KOPT-K1 (cell line): ENCODE measurements around the gene GRAMD4.

ENCODE experiments used
- H3K27ac ChIP-seq: fragments of 200-600 bp; sonication (generic); 2 replicates; pipeline ENCODE4 v1.5.1; 2016; ENCODE audit warnings: antibody characterized with exemption, mild to moderate bottlenecking, low read depth, low read length; ENCODE audit not compliant: poor library complexity, severe bottlenecking
- H3K36me3 ChIP-seq: fragments of 200-600 bp; sonication (generic); 2 replicates; pipeline ENCODE4 v1.5.1; 2017; ENCODE audit warnings: antibody characterized with exemption, mild to moderate bottlenecking, low read length, moderate library complexity; ENCODE audit not compliant: insufficient read depth
- H3K9me3 ChIP-seq: fragments of 200-600 bp; sonication (generic); 2 replicates; pipeline ENCODE4 v1.5.1; 2017; ENCODE audit warnings: antibody characterized with exemption, low read length, mild to moderate bottlenecking; ENCODE audit not compliant: insufficient read depth, poor library complexity, severe bottlenecking

Gene GRAMD4

GRCh38 chr22:46678785-46679700 is 58.9 kb downstream of the GRAMD4 start:
- peaks cover 66% of the 10 kb centered on the region for H3K36me3 ChIP-seq
- no peaks in the 10 kb centered on the region for H3K9me3 ChIP-seq
- no peak overlapping the region for H3K27ac ChIP-seq

DNA sequence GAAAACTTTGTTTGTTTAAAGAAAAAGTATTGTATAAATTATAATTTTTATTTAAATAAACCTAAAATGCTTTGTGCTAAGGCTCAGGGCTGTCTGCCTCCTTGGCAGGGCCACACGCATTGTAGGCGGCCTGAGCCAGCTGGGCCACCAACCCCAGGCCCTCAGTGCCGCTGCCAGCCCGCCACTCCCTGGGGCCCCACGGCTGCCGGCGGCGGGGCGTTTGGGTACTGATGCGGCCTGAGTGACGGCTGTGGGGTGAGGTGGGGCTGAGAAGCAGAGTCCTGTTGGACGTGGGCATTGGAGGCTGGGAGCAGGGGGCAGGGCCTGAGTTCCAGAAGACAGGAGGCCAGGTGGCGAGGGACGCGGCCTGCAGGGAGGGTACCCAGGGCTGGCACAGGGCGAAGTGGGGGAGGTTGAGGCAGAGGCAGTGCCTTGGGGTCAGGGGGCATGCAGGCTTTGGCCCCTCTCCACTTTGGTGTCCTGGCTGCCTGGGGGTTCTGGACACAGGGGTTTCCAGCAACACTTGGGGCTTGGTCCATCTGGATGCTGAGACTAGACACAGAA is 59.6 kb downstream of the GRAMD4 start:
- Histone ChIP-seq H3K9me3 (no peaks in the 10 kb centered on the region), H3K27ac (no peak overlapping the region), H3K36me3 (peaks cover 73% of the 10 kb centered on the region)

- H3K36me3 ChIP-seq: peaks cover 73% of the 10 kb centered on the region
- no peaks in the 10 kb centered on the region for H3K9me3 ChIP-seq
- H3K27ac ChIP-seq: no peak overlapping the region
Measured at GRCh38 chr22:46681010-46681409, 60.8 kb downstream of the GRAMD4 start.

DNA sequence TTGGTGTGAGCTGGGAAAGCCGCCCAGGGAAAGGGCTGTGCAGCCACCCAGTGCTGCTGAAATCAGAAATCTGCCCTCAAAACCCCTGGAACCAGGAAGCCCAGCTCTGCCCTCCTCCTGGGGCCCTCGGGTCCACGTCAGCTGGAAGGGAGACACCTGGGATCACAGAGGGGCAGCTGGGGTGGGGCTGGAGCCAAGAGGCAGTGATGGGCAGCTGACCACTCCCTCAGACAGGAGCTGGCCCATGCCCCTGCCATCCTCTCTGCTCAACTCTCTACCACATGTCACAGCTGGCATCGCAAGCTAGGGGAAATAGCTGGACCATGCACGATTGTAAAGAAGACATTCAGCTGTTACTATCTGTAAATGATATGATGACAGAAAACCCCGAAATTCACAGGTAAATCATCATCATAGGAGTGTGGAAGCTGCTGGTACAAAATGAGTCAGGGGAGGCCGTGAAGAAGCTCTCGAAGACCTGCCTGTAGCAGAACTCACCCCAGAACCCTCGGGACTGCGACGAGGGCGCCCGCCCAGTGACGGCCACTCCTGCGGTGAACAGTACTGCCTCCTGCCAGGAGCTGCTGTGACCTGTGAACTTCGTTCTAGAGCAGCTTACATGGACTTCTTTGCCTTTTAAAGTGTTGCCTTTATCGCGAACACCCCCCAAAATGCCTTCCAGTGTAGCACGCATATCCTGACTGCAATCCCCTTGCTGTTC is 62.0 kb downstream of the GRAMD4 start:
- Histone ChIP-seq H3K9me3 (no peaks in the 10 kb centered on the region), H3K27ac (no peak overlapping the region), H3K36me3 (peaks cover 73% of the 10 kb centered on the region)

- Histone ChIP-seq H3K36me3 (peaks cover 75% of the 10 kb centered on the region), H3K9me3 (no peaks in the 10 kb centered on the region), H3K27ac (no peak overlapping the region)
Measured at GRCh38 chr22:46684706-46685105, 64.5 kb downstream of the GRAMD4 start.

DNA sequence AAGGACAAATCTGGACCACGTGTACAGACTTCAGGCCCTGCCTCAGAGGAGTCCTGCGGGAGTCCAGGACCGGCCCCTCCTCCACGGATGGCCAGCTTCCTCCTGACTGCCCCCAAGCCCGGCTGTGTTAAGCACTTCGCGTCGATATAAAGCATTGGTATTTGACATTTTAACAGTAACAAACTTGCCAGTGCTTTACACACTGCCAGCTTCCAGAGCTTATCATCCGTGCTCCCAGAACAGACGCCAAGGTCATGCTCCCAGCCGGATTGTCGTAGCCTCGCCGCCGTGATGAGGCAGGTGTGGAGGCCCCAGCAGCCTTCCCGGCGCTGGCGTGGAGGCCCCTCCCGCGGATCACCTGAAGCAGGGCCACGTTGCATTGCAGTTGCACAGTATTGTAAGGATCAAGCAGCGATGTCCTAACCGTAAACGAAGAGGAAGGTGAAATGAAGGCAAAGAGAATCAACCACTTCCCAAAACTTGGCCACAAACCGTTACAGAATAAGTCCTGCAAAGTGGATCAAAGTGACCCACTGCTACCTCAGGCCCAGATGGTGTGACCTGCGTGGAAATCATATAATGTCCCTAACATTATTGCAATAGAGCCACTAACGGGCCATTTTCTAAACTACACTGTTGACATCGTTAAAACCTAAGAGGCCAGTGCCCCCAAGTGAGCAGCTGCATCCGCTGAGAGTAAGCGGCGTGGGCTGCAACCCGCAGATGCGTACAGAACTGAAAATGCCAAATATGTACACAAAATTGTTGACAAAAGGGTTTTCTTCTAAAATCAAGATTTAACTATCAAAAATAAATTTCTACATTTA is 66.2 kb downstream of the GRAMD4 start:
- Histone ChIP-seq H3K36me3 (peaks cover 85% of the 10 kb centered on the region), H3K9me3 (no peaks in the 10 kb centered on the region), H3K27ac (no peak overlapping the region)

GRCh38 chr22:46687048-46687444 is 66.9 kb downstream of the GRAMD4 start:
- Histone ChIP-seq H3K36me3 (peaks cover 85% of the 10 kb centered on the region), H3K27ac (no peak overlapping the region), H3K9me3 (no peaks in the 10 kb centered on the region)

GRCh38 chr22:46687460-46687859 is 67.3 kb downstream of the GRAMD4 start:
- Histone ChIP-seq H3K36me3 (peaks cover 85% of the 10 kb centered on the region), H3K9me3 (no peaks in the 10 kb centered on the region), H3K27ac (no peak overlapping the region)

GRCh38 chr22:46688949-46689348 is 68.8 kb downstream of the GRAMD4 start:
- Histone ChIP-seq H3K9me3 (no peaks in the 10 kb centered on the region), H3K36me3 (peaks cover 98% of the 10 kb centered on the region), H3K27ac (no peak overlapping the region)

DNA sequence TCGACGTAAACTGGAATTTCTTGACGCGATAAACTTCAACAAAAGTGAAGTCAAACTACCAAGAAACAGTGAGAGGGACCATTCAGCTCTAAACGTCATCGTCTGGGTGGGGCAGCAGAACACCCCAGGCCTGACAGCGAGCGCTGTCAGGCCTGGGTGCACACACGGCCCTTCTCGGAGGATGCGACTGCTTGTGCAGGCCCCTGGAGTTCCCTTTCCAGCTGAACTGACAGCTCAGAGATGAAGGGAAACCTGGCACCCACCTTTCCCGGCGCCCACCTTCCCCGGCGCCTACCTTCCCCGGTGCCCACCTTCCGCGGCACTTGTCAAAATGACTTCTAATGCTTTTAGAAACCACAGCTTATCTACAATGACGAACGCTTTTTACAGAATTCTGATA is 70.0 kb downstream of the GRAMD4 start:
- Histone ChIP-seq H3K27ac (no peak overlapping the region), H3K36me3 (peaks cover 98% of the 10 kb centered on the region), H3K9me3 (no peaks in the 10 kb centered on the region)

DNA sequence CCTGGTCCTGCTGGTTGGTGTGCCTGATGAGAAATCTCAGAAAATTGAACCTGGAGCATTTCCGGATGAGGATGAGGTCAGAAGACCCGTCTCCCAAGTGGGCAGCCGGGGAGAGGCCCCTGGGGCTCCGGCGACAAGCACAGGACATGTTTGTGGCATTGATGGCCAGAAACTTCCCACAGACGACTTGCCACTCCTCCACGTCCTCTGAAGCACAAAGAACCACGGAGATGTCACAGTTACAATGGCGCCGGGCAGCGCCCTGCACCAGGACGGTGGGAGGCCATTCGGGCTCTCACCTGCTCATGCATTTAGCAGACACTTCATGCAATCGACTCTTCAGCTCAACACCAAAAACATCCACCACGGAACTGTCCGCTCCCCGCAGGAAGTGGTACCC is 71.4 kb downstream of the GRAMD4 start:
- Histone ChIP-seq H3K27ac (no peak overlapping the region), H3K9me3 (no peaks in the 10 kb centered on the region), H3K36me3 (peaks cover 98% of the 10 kb centered on the region)

DNA sequence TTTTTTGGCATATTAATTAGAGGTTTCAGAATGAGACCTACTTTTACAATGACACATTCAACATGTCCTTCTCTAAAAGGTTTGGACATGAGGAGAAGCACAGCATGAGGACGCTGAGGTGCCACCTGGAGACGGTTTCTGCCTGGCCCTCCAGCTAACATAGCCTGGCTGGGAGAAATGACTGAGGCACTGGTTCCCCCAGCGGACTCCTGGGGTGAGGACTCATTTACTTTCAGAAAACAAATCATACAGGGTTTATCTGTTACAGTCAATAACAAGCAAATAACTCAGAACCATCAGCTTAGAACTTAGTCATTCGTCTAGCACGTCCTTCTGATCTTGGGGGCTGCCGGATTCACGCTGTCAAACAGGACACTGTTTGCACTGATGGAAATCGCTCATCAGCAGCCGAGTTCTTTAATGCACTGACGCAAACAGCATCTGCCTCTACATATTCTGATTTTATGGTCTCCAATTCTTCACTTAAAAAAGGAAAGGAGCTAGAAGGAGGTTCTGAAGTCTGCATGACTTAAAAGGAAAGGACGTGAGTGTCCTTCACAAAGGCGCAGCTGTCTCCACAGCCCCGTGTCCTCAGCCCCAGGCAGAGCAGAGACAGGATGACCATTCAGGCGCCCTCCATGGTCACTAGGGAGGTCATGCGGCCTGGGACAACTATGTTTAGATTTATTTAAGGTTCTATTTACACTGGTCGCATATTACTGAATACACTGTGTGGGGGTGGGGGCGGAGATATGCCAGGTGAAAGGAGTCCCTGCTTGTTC is 73.6 kb downstream of the GRAMD4 start:
- H3K36me3 ChIP-seq: peaks cover 99% of the 10 kb centered on the region
- H3K27ac ChIP-seq: no peak overlapping the region
- H3K9me3 ChIP-seq: no peaks in the 10 kb centered on the region

DNA sequence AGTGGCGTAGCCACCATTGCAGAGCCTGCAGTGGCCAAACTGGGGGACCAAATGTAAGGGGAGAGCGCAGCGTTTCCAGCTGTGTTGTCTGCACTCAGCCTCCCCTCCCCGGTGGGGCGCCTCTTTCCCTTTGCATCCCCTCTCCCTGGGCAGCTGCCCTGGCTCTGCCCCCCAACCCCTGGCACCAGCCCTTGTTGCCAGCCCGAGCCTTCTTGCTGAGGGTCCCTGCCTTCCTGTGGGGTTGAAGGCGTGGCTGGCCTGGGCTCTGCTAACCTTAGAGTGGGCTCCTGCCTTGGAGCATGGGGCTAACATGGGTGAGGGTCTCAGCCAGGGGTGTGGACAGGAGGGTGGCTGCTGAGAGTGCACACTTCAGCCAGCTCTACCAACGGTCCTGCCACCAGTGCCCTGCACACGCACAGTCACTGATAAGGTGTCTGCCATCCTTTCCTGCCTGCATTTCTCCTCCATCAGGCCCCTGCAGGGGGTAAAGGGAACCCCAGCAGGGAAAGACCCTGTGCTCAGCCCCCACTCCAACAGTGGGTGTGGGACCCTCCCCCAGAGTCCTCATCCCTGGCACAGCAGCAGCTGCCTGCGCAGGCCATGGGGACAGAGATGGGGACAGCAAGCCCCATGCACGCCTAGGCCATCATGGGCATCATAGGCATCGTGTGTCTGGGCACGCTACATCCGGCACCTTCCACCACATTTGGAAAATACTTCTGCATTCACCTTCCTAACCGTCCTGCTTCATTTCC is 74.4 kb downstream of the GRAMD4 start:
- Histone ChIP-seq H3K36me3 (peaks cover 99% of the 10 kb centered on the region), H3K27ac (no peak overlapping the region), H3K9me3 (no peaks in the 10 kb centered on the region)
